ENCODE measurements around the gene PHACTR2.
"Not testable (repeated sequence)": the region's sequence is repeated elsewhere in the genome, so short reads cannot be mapped to it uniquely, and the experiment has no call there.

The PHACTR2 gene

DNA sequence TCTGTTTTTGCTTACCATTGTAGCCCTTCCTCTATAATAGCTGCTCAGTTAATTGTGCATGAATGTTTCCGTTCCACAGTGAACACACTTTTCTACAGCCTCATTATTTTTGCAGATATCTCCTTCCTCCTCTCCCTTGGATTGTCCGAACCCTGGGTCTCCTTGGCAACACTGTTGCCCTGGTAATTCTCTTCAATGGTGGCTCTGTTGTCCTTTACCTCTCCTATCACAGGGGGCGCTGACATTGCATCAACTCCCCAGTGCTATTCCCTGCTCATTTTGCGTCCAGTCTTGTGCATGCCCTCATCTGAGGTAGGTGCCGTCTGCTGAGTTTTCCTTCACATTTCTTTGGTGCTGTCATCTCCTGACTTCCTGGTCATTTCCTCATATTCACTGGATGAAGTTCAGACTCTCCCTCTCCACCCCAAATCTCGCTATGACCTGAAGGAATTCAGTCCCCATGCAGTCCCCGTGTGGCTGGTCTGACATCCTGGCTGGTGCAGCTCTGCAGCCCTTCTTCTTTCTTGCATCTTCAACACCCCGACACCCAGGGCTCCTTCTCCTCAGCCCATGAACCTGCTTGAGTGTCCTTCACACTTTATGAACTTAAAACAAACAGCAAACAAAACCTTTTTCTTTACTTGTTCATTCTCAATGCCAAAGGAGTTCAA is 21.1 kb downstream of the PHACTR2 start:
- no peak for DNase-seq (ENCODE audit: low spot score)

DNA sequence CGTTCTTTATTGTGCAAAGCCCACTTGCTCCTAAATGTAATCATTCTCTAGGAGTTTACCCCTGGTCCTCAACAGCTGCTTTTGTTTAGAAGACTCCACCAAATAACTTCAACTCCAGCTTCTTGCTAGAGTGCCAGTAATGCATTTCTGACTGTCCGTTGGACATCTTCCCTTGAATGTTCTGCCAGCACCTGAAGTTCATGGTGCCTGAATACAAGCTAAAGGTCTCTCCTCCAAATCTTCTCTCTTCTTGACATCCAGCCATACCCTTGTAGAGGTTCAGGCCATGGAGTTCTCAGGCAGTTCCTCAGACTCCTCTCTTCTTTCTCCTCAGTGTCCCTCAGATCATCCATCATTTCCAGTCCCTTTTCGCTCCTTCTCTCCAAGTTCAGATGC is 21.7 kb downstream of the PHACTR2 start:
- DNase-seq (ENCODE audit: low spot score) = peak; percentile 24

DNA sequence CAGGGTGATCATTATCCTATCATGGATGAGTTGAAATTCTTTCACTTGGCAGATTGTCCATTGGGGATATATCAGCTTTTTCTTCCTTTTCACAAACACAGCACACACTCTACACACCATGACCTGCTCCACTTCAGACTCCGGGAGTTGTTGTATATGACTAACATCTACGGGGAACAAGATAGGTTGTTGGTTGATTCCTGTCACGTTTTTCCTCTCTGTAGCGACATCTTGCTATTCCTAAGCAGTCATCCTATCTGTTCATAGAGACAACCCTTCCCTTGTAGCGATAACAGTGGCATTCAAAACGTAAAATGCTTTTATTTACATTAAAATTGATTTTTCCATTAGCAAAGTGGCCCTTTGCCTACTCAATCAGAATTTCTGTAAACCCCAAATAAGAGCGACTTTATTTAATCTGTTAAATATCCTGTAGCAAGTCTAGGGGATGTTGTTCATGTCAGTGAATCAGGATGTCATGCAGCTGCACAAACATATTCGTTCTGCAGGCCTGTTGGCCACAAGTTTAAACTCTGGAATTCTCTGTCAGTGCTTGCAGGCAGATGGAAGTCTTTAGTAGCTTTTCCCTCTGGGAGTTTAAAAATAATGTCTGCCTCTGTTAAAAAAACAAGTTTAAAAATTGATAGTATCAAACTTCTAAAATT is 23.1 kb downstream of the PHACTR2 start:
- DNase-seq (ENCODE audit: low spot score) = peak; percentile 64

DNA sequence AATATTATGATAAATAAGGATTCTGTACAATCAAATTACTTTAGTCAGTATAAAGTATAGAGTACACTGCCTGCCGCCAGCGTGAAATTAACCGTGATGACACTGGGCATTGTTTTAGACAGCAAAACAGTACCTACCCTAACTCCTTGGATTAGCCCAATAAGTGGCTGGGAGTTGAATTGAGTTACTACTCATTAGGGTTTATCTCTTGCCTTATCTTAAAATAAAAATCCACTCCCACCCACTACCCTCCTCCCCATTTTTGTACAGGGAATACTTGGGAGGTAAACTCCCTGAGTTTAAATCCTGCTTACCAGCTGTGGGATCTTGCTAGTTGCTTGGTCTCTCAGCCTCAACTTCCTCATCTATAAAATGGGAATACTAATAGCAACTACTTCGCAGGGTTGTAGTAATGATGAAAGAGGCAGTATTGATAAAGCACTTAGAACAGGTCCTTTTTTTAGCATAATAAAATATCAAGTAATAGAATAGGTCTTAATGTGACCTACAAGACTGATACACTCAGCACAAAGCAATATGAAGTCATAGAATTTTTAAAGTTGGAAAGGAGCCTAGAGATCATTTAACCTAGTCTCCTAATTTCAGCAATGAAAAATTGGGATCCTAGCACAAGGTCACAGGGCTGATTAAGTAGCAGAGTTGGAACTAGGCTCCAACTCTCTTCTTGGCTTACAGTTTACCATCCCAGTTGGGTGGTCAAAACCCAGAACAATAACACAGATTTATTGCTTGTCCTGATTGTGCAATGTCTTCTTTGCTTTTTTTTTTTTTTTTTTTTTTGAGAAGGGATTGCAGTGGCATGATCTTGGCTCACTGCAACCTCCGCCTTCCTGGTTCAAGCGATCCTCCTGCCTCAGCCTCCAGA is 23.8 kb downstream of the PHACTR2 start:
- no peak for DNase-seq (ENCODE audit: low spot score)

DNA sequence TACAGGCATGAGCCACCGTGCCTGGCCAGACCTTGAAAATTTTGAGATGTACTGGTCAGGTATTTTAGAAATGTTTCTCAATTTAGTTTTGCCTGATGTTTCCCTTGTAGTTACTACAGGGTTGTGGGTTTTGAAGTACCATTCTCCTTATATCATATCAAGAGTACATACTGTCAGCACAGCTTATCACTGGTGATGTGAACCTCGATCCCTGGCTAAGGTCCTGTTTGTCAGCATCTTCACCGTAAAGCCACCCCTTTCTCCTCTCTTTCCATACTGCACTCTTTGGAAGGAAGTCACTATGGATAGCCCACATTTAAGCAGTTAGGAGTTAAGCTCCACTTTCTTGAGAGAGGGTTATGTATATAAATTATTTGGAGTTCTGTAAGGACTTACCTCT is 27.8 kb downstream of the PHACTR2 start:
- DNase-seq (ENCODE audit: low spot score) = no peak

DNA sequence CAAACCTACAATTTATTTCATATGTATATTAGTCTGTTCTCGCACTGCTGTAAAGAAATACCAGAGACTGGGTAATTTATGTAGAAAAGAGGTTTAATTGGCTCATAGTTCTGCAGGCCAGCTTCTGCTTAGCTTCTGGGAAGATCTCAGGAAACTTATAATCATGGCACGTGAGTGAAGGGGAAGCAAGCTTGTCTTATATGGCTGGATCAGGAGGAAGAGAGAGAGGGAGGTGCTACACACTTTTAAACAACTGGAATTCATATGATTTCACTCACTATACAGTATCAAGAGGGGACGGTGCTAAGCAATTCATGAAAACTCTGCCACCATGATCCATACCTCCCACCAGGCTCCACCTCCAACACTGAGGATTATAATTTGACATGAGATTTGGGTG is 29.9 kb downstream of the PHACTR2 start:
- no peak for DNase-seq (ENCODE audit: low spot score)

DNA sequence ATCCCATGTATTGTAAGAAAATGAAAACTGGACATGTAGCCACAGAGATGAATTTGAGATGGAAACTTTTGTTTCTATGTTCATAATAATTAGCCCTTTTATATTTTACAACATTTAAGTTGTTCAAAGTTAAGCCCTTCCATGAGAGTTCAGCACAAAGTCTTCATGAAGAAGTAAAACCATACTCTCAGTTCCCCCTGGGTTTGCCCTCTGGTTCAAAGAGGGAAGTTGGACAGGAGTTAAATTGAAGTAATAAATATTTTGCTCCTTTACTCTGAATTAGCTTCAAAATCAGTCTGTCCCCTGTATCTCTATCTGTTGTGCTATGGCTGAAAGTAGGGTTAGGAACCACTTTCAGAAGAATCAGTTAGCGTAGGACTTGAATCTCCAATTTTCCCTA is 31.1 kb downstream of the PHACTR2 start:
- DNase-seq (ENCODE audit: low spot score) = no peak

DNA sequence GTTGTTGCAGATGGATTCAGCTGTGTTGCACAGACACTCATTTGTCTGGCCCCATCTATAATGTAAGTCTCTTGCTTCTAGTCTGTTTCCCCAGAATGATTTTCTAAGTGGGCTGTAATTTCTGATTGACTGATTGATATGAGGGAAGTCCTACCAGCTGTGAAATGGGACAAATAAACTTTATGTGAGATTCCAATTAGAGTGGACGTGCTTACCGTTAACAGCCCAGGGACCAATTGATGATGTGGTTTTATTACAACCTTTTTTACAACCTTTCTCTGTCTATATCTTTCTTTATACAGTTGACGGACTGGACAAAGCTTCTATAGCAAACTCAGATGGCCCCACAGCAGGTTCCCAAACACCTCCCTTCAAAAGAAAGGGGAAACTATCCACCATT is 33.9 kb downstream of the PHACTR2 start:
- DNase-seq (ENCODE audit: low spot score) = no peak

DNA sequence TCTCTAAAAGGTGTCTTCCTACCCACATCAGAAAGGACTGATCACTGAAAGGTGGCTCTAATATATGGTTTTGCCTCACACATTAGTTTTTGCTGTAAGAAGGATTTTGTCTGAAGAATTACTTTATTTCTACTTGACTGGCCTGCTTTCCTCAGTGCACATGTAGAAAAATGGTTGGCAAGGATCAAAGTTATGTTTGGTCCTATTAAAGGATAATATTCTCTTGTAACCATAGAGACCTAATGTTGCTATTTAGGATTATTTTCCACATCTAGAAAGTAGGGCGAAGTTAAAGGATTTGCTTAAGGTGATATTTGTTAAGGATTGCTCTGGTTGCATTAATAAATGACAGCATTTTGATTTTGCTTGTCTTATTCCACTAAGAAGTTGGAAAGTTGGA is 40.7 kb downstream of the PHACTR2 start:
- no peak for DNase-seq (ENCODE audit: low spot score)

DNA sequence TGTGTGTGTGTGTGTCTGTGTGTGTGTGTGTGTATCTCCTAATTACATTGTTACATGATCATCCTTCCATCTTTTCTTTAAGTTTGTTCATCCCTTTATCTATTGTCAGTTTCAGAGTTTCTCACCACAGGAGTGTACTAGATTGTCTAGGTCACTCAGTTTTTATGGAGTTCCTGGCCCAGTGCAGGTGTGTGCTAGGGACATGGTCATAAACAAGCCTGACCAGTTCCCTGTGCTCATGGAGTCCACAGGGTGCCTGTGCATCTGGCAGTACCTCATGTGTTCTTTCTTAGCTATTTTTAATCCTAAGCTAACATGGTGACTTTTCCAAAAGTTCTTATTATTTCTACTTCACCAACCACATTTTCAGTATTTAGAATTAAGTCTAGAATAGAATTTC is 43.9 kb downstream of the PHACTR2 start:
- DNase-seq (ENCODE audit: low spot score) = no peak

DNA sequence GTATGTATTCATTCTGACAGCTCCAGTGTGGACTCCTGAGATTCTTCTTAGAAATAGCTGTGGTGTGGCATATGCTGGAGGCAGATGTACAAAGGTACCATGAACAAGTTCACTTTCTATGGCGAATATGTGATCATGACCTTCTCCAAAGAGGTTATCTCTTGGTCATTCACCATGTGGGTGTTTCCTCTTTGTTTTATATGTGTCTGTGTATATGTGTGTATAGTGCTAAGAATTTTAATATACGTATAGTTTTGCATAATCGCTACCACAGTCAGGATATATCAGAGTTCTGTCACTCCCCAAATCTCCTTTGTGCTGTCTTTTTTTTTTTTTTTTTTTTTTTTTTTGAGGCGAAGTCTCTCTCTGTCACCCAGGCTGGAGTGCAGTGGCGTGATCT is 47.1 kb downstream of the PHACTR2 start:
- no peak for DNase-seq (ENCODE audit: low spot score)

DNA sequence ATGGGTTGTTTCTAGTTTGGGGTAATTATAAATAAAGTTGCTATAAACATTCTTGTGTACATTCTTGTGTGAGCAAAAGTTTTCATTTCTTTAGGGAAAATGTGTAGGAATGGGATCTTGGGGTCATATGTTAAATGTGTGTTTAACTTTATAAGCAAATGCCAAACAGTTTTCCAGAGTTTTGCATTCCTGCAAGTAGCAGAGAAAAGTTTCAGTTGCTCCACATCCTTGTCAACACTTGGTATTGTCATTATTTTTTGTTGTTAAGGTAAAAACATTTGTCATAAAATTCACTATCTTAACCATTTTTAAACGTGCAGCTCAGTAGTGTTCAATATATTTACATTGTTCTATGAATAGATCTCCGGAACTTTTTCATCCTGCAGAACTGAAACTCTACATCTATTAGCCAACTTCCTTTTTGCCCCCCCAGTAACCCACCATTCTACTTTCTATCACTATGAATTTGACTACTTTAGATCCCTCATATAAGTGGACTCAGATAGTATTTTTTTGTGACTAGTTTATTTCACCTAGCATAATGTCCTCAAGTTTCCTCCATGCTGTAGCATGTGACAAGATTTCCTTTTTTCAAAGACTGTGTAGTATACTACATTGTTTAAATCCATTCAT is 48.4 kb downstream of the PHACTR2 start:
- DNase-seq (ENCODE audit: low spot score) = no peak

DNA sequence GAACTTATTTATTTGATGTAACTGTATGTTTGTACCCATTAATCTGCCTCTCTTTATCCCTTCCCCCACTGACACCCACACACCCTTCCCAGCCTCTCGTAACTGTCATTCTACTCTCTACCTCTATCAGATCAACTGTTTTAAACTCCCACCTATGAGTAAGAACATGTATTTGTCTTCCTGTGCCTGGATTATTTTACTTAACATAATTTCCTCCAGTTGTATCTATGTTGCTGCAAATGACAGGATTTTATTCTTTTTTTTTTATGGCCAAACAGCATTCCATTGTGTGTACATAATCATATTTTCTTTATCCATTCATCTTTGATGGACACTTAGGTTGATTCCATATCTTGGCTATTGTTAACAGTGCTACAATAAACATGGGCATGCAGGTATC is 49.3 kb downstream of the PHACTR2 start:
- DNase-seq (ENCODE audit: low spot score) = no peak

DNA sequence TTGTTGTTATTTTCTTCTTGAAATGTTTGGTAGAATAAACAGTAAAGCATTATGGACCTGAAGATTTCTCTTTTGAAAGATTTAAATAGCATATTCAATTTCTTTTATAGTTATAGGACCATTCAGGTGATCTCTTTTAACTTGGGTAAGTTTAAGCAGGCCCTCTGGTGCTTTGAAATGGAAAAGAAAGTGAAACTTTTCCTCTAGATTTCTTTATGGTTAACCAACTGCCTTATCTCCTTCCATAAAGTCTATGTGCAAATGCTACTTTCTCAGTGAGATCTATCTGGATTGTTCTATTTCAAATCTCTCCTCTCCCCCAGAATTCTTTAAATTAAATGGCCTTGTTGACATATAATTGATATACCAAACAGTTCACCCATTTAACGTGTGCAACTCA is 54.0 kb downstream of the PHACTR2 start:
- no peak for DNase-seq (ENCODE audit: low spot score)

DNA sequence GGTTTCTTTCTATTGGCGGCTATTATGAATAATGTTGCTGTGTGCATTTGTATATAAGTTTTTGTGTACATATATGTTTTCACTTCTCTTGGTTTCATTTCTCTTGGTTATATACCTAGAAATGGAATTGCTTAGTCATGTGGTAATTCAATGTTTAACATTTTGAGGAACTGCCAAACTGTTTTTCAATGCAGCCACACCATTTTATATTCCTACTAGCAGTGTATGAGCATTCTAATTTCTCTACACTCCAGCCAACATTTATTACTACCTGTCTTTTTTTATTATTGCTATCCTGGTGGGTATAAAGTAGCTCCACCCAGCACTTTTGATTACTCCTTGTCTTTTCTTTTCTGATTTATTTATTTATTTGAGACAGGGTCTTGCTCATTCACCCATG is 54.8 kb downstream of the PHACTR2 start:
- no peak for DNase-seq (ENCODE audit: low spot score)

DNA sequence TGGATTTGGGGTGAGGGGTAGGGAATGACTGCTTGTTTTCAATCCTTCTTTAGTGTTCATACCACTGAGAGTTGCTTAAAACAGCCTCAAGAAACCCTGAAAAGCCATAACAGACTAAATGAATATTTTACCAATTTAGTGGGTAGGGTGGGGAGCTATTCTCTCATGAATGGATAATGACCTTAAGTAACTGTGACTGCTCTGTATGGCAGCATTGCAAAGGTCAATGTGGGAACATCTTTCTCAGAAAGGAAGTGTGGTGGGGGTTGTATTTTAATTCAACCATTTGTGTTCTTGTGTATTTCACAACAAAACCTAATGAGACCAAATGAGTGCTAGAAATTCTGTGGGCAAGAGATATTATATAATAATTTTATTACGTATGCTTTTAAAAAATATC is 55.7 kb downstream of the PHACTR2 start:
- DNase-seq (ENCODE audit: low spot score) = no peak

DNA sequence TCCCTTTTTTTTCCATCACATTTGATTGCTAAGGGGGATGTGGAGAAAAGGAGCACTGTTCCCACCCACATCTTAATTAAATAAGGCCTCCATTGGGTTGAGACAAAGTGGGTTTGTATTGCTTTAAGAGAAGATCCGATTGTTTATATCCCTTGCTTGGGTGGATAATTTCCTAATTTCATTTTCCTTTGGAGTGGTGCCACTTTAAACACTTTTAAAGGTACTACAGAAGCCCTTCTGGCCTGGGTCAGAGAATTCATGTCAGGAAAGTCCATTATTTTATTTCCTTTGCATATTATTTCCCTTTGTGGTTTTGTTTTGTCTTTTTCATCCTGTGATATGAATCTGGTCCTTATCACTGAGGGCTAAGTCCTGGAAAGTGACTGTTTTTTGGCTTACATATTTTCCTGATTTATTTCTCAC is 56.9 kb downstream of the PHACTR2 start:
- no peak for DNase-seq (ENCODE audit: low spot score)

DNA sequence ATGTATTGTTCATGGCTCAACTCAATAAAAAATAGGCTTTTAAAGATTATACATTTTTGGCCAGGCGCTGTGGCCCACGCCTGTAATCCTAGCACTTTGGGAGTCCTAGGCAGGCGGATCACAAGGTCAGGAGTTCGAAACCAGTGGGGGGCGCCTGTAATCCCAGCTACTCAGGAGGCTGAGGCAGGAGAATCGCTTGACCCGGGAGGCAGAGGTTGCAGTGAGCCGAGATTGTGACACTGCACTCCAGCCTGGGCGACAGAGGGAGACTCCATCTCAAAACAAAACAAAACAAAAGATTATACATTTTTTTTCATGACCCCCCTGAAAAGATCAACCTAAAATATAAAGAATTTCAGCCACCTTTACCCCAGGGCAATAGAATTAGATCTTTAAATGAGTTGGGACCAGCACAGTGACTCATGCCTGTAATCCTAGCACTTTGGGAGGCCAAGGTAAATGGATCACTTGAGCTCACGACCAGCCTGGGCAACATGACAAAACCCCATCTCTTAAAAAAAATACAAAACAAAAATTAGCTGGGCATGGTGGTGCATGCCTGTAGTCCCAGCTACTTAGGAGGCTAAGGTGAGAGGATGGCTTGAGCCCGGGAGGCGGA is 60.4 kb downstream of the PHACTR2 start:
- not testable (repeated sequence) for DNase-seq (ENCODE audit: low spot score)

DNA sequence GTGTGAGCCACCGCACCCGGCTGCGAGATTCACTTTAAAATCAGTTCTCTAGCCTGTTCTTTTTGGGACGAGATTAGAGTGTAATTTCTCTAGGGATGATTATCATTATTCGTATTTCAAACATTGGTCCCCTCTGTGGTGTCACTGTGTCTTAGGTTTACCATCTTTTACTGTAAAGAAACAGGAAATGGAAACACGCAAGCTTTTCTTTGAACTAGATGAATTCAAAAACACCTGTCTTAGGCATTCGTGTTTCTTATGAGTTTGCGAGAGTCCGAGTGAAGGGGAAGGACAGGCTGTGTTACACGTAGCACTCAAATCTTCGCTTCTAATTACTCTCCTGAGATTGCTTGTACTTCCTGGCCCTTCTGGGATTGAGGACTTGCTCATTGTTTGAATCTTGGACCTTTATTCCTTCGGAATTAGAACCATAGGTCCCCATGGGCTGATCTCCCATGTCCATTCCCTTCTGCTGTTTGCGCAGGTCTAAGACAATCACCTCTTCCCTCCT is 61.6 kb downstream of the PHACTR2 start:
- no peak for DNase-seq (ENCODE audit: low spot score)

DNA sequence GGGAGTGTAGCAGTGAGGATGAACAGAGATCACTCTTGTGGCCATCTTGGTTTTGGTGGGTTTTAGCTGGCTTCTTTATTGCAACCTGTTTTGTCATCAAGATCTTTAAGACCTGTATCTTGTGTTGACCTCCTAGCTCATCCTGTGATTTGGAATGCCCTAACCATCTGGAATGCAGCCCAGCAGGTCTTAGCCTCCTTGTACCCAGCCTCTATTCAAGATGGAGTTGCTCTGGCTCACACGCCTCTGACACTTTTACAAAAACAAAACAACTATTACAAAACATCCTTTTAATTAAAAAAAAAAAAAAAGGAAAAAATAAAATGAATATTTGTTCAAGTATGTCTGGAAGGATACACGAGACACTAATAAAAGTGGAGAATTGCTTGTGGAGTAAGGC is 62.4 kb downstream of the PHACTR2 start:
- DNase-seq (ENCODE audit: low spot score) = no peak

DNA sequence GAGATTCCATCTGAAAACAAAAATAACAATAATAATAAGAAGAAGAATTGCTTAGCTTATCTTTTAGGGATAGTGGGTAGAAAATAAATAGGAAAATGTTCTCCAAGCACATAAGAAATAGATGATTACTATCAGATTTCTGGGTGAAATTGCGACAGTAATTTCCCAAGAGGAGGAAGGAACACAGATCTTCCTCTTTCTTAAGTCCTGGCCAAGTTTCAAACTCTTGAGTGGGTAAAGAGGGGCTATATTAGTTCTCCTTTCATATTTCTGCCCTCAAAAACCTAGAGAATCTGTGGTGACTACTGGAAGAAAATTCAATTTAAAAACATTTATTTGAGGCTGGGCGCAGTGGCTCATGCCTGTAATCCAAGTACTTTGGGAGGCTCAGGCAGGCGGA is 63.7 kb downstream of the PHACTR2 start:
- DNase-seq (ENCODE audit: low spot score) = no peak
